Fibroblast of skin of right biceps (primary cell): ENCODE data around the gene APOM.

Experiments
- DNase-seq: peaks from one replicate; pipeline ENCODE4 v3.0.0-alpha.2; 2013

APOM gene

GRCh38 chr6:31659649-31660380, 4.1 kb downstream of the APOM start:
- no peak for DNase-seq

- peak; percentile 82 for DNase-seq
These were observed 4.9 kb downstream of the APOM start, which contains the start of gene C6orf47 for GRCh38 chr6:31660381-31661261. C6orf47 (minus strand) TSS chr6:31660778; CDS start chr6:31659947, 831 bp downstream.

GRCh38 chr6:31661262-31662123, 5.8 kb downstream of the APOM start:
- no peak for DNase-seq

GRCh38 chr6:31662124-31662723, 6.5 kb downstream of the APOM start:
- DNase-seq: no peak

GRCh38 chr6:31663126-31663960, 7.6 kb downstream of the APOM start:
- peak; percentile 59 for DNase-seq

- DNase-seq: peak; percentile 87
These were observed 8.5 kb downstream of the APOM start for GRCh38 chr6:31663961-31664789.

GRCh38 chr6:31664790-31665500, 9.3 kb downstream of the APOM start, which contains the start of gene GPANK1:
GPANK1 (minus strand) TSS chr6:31664997; CDS start chr6:31664478, 519 bp downstream.
- DNase-seq: peak; percentile 95

GRCh38 chr6:31665501-31666336, 10.0 kb downstream of the APOM start, which contains the start of gene CSNK2B:
CSNK2B (plus strand) TSS chr6:31666080; CDS start chr6:31666832, 752 bp downstream.
- DNase-seq: peak; percentile 98

- DNase-seq: no peak
These were observed 10.8 kb downstream of the APOM start for GRCh38 chr6:31666337-31666965.

GRCh38 chr6:31669676-31670075, 14.0 kb downstream of the APOM start, which contains the start of gene LY6G5B:
LY6G5B (plus strand) TSS chr6:31669976; CDS start chr6:31670951, 975 bp downstream.
- no peak for DNase-seq

- DNase-seq: no peak
These were observed 20.7 kb downstream of the APOM start for GRCh38 chr6:31676322-31676903.

GRCh38 chr6:31676904-31677303, 21.2 kb downstream of the APOM start:
- DNase-seq: no peak

- DNase-seq: no peak
These were observed 22.3 kb downstream of the APOM start for GRCh38 chr6:31677955-31678354.

- DNase-seq: peak; percentile 81
These were observed 24.8 kb downstream of the APOM start, which contains the start of gene LY6G5C for GRCh38 chr6:31680226-31681134. LY6G5C (minus strand) TSS chr6:31681067; CDS start chr6:31680373, 694 bp downstream.

- DNase-seq: peak; percentile 46
These were observed 25.5 kb downstream of the APOM start for GRCh38 chr6:31681135-31681671.

GRCh38 chr6:31683591-31683990, 27.9 kb downstream of the APOM start:
- no peak for DNase-seq
